Measurements from ENCODE around the gene TRPV5. TPM values are rescaled to one million over a fixed set of nuclear protein-coding genes. Genes with fewer than 3 reads are reported as not detected.

The TRPV5 gene
- total RNA-seq, 2 donors from 2014 or later, result not detected

GRCh38 chr7:142899661-142900060 lies 33.9 kb downstream of the TRPV5 start:
- no peak for DNase-seq (ENCODE audit: low spot score in 2 of 2)
- ATAC-seq, result no peak
- Mint-ChIP-seq H3K36me3 (no peaks in the 10 kb centered on the region), H3K27ac (no peak overlapping the region), H3K9me3 (no peaks in the 10 kb centered on the region)

DNA sequence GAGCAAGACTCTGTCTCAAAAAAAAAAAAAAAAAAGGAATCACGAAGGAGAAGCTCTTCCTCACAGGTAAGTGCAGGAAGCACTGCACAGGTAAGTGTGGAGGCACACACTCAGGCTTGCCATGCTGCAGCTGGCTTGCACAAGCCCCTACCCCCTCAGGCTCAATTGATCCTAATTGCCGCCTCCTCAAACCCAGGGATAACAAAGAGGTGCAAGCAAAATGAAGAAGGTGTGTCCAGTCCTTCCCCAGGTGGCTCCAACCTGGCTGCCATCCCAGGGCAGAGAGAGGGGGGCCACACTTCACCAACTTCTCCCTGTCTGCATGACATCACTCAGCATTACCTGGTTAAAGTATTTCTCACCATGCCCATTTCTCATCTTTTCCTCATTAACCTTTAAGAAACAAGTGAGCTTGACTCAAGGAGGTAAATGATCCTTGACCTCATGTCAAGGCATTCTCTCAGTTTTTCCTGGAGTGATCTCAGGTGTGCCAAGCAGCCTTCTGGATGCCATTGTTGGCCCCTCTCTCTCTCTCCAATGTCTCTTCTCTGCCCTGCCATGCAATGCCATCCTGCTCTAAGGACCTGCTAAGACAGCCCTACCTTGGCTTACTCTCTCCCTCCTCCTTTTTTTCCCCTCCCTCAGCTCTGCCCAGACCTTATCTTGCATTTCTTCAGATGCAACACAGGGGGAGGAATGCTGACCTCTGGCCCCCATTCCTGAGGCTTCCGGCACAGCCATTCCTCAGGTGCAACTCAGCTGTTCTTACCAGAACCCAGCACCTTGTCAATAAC lies 35.0 kb downstream of the TRPV5 start:
- DNase-seq (ENCODE audit: low spot score in 2 of 2) (no peak), ATAC-seq (no peak)
- Mint-ChIP-seq H3K27ac (no peak overlapping the region), H3K9me3 (no peaks in the 10 kb centered on the region), H3K36me3 (no peaks in the 10 kb centered on the region)

DNA sequence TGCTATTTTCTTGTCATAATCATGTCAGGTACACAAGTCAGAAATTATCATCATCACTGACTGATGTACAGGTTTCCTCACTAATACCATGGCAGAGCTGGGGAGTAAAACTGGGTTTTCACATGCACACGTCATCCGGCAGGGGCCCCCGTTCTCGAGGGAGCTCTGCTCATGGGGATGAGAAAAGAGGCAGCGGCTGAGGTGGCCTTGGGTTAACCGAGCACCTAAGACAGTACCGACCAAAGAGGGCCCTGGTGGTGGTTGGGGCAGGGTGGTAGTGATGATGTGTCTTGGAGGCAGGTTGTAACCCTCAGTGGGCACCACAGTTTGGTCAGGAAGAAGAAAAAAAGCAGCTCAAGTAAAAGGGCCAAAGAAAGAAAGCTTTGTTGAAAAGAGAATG lies 35.9 kb downstream of the TRPV5 start:
- ATAC-seq (no peak), DNase-seq (ENCODE audit: low spot score in 2 of 2) (no peak)
- Mint-ChIP-seq H3K36me3 (no peaks in the 10 kb centered on the region), H3K9me3 (no peaks in the 10 kb centered on the region), H3K27ac (no peak overlapping the region)

DNA sequence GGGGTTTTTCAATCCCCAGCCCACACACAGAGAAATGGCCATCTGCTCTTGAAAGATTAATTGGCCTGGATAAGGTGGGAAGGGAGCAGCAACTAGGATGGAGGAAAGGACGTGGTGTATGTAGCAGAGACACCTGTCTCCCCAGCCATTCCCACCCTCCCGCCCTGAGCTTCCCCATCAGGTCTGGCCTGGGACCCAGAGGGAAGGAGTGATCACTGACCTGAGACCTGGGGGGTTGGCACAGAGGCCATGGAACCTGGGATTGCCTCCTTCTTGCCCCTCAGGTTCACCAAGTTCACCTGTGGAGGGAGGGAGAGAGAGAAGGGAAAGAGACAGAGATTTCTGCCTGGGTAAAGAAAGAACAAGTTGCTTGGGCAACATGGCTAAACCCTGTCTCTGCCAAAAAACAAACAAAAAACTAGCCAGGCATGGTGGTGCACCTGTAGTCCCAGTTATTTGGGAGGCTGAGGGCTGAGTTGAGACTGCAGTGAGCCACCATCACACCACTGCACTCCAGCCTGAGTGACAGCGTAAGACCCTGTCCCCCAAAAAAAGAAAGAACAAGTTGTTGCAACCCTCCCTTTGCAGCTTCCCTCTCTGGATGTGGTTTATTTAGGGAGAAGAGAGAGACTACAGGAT lies 36.7 kb downstream of the TRPV5 start:
- DNase-seq (ENCODE audit: low spot score in 2 of 2) (no peak), ATAC-seq (no peak)
- Mint-ChIP-seq H3K36me3 (no peaks in the 10 kb centered on the region), H3K27ac (no peak overlapping the region), H3K9me3 (no peaks in the 10 kb centered on the region)

DNA sequence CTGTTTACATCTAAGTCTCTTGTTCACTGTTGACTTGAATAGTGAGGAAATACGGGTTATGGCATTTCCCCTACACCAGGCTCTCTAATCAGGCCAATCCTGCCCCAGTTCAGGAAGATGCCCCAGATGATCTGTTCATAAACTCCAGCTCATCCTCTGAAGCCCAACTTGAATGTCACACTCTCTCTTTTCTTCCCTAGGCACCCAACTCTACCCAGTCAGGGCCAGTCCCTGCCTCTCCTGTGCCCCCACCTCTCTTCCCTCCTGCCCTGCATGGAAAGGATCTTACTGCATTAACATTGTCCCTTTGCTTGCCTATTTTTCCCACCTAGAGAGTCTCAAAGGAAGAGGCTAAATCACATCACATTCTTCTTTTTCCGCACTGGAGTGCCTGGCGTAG lies 37.4 kb downstream of the TRPV5 start:
- ATAC-seq, result no peak
- DNase-seq (ENCODE audit: low spot score in 2 of 2), result no peak
- Mint-ChIP-seq H3K27ac (no peak overlapping the region), H3K36me3 (no peaks in the 10 kb centered on the region), H3K9me3 (peaks cover 0 to under 1% of the 10 kb centered on the region in 2 donors)

- Mint-ChIP-seq H3K27ac (no peak overlapping the region), H3K36me3 (no peaks in the 10 kb centered on the region), H3K9me3 (peaks cover 0 to 7% of the 10 kb centered on the region in 2 donors)
- ATAC-seq (no peak), DNase-seq (ENCODE audit: low spot score in 2 of 2) (no peak)
Observed at GRCh38 chr7:142894985-142895593, 38.5 kb downstream of the TRPV5 start.

- no peaks in the 10 kb centered on the region for H3K36me3 Mint-ChIP-seq
- DNase-seq (ENCODE audit: low spot score in 2 of 2) (no peak), ATAC-seq (no peak)
- peaks cover 0 to 7% of the 10 kb centered on the region in 2 donors for H3K9me3 Mint-ChIP-seq
- no peak overlapping the region for H3K27ac Mint-ChIP-seq
Observed at GRCh38 chr7:142894112-142894984, 39.2 kb downstream of the TRPV5 start.

DNA sequence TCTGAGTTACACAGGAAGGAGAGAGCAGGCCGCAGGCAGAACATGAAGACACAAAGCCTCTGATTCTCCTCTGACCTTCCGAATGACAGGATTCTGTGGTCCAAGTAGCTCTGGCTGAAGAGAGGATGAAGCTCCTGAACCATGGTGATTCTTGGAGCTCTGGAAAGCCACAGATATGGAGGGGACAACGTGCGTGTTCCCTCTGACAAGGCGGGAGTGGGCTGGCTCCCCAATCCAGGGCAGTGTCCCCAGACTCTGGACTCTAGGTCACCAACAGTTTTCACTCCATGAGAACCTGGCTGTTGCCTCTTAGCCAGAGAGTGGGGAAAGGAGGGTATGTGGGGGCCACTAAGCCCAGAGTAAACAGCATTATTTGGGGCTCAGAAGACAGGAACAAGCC lies 40.6 kb downstream of the TRPV5 start:
- DNase-seq (ENCODE audit: low spot score in 2 of 2) (no peak), ATAC-seq (no peak)
- no peaks in the 10 kb centered on the region for H3K36me3 Mint-ChIP-seq
- no peak overlapping the region for H3K27ac Mint-ChIP-seq
- H3K9me3 Mint-ChIP-seq, result peaks cover 0 to 7% of the 10 kb centered on the region in 2 donors

DNA sequence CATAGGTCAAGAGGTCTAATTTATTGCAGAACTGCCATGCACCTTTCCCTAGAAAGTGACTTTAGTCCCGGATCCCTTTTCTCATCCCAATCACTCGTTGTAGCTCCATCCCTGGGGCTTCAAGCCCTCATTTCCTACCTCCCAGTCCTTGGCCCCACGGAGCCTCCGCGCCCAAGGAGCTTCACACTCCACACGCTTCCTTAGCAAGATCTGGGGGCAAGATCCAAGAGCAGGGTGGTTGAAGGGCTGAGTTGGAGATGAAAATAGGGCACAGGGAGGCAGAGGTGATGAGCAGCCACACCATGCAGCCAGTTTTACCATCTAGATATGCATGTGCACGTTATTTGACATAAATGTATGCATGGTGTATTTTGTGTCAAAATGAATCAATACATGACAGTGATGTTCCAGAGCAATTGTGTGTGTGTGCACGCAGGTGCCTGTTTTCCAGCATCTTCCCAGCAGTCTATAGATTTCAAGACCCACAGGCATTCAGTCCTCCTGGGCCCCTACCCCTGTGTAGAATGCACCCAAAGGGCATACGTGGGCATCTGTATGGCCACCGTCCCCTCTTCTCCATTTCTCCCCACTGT lies 42.0 kb downstream of the TRPV5 start:
- DNase-seq (ENCODE audit: low spot score in 2 of 2) (no peak), ATAC-seq (no peak)
- Mint-ChIP-seq H3K27ac (no peak overlapping the region), H3K36me3 (no peaks in the 10 kb centered on the region), H3K9me3 (peaks cover 0 to 7% of the 10 kb centered on the region in 2 donors)

GRCh38 chr7:142890874-142891485 lies 42.6 kb downstream of the TRPV5 start:
- DNase-seq (ENCODE audit: low spot score in 2 of 2) (no peak), ATAC-seq (no peak)
- Mint-ChIP-seq H3K27ac (no peak overlapping the region), H3K9me3 (peaks cover 0 to 7% of the 10 kb centered on the region in 2 donors), H3K36me3 (no peaks in the 10 kb centered on the region)

DNA sequence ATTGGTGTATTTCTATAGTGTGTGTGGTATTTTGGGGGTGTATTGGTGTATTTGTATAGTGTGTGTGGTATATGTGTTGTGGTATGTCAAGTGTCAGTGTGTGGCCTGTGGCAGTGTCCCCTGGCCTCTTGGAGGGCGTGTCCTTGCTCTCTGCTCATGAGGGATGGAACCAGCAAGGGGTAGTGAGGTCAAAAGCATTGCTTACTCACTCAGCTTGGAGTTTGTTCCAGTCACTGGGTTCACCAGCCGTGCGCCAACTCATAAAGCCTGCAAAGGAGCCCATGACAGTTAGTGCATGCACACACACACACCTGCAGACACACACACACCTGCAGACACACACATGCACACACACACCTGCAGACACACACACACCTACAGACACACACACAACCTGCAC lies 43.7 kb downstream of the TRPV5 start:
- Mint-ChIP-seq H3K9me3 (peaks cover 0 to 7% of the 10 kb centered on the region in 2 donors), H3K36me3 (no peaks in the 10 kb centered on the region), H3K27ac (no peak overlapping the region)
- DNase-seq (ENCODE audit: low spot score in 2 of 2) (no peak), ATAC-seq (no peak)

- Mint-ChIP-seq H3K9me3 (peaks cover 0 to 7% of the 10 kb centered on the region in 2 donors), H3K36me3 (no peaks in the 10 kb centered on the region), H3K27ac (no peak overlapping the region)
- no peak for ATAC-seq
- DNase-seq (ENCODE audit: low spot score in 2 of 2), result no peak
Observed at GRCh38 chr7:142887282-142888015, 46.1 kb downstream of the TRPV5 start.

DNA sequence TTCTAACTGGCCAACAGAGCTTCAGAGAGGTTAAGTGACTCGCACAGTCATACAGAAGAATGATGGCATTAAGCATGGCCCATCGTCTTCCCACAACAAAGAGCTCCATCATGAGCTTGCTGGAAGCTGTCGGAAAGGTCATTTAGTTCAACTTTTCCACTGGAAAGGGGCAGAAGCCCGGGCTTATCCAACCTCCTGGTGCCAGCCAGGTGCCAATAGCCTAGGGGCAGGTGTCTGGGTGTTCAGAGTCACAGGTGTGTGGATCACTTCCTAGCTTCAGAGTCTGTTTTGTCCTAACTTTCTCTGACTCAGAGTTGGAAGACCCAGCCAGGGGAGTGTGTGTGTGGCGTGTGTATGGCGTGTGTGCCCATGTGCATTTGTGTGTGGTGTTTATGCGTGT lies 46.7 kb downstream of the TRPV5 start:
- ATAC-seq (no peak), DNase-seq (ENCODE audit: low spot score in 2 of 2) (no peak)
- H3K9me3 Mint-ChIP-seq, result peaks cover 0 to 7% of the 10 kb centered on the region in 2 donors
- H3K27ac Mint-ChIP-seq, result no peak overlapping the region
- H3K36me3 Mint-ChIP-seq, result no peaks in the 10 kb centered on the region

- no peak for ATAC-seq
Observed at GRCh38 chr7:142885311-142886230, 48.0 kb downstream of the TRPV5 start, which contains the start of gene TRPV6. TRPV6 (minus strand) TSS chr7:142885745.

GRCh38 chr7:142884286-142884640 lies 49.3 kb downstream of the TRPV5 start:
- no peak for ATAC-seq
- no peaks in the 10 kb centered on the region for H3K9me3 Mint-ChIP-seq
- no peaks in the 10 kb centered on the region for H3K36me3 Mint-ChIP-seq
- no peak overlapping the region for H3K27ac Mint-ChIP-seq
- no peak for DNase-seq (ENCODE audit: low spot score in 2 of 2)

More at GRCh38 chr7:142885311-142886230, 48.0 kb downstream of the TRPV5 start, which contains the start of gene TRPV6:
- Mint-ChIP-seq H3K9me3 (peaks cover 0 to under 1% of the 10 kb centered on the region in 2 donors), H3K27ac (no peak within 1 kb of the TSS), H3K36me3 (no peaks in the 10 kb centered on the region)
- DNase-seq (ENCODE audit: low spot score in 2 of 2), result no peak

All from activated naive CD4-positive, alpha-beta T cell treated with anti-CD3 and anti-CD28 coated beads, Interleukin-2, amount 50 U/mL, for 72 hours (primary cell).